Myometrial cell (primary cell): Measurements from ENCODE around the gene SMARCE1. TPM values are rescaled to one million over a fixed set of nuclear protein-coding genes. Genes with fewer than 3 reads are reported as not detected.

Experiments used
- total RNA-seq: library from RNA; depleted of rRNA; stranded (reverse); fragments of >200 nt; gene quantifications from 2 replicates; pipeline ENCODE4 v1.2.3, GENCODE V29; 2015

SMARCE1 gene
- total RNA-seq = 57.9 and 68.8 TPM in 2 replicates

DNA sequence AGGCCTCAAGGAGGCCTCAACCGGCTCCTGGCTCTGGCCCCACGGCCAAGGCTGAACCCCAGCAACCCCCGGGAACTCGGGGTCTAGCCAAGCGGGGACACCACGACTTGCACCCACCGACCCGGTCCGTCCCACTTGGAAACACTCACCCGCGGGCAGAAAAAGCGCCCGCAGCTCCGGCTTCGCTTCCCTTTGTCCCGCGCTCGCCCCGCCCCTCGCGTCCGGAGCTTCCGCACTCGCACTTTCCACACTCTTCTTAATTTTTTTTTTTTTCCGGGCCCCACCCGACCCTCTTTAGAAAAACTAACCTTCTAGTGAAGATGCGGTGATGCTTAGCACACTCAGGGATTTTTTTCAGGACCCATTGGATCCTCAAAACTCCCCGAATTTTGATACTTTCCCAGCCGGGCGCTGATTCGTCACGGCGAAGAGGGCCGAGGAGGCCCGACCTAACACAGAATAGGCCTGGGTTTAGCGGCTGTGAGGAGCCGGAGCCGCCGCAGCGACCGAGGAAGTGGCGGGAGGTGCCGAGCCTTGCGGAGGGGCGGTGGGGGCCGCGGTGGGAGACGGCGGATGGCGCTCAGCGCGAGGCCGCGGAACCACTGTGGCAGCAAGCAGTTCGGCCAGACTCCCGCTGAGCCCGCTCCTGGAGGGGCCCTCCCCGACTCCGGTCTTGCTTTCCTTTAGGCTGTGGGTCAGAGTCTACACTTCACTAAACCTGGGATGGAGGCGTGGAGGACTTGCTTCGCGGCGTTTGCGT lies at the start of gene SMARCE1:
TSS of gene SMARCE1 (minus strand) at position 195 of the 760 bp plus-strand sequence. CDS start 2,016 bp downstream, outside the sequence.

DNA sequence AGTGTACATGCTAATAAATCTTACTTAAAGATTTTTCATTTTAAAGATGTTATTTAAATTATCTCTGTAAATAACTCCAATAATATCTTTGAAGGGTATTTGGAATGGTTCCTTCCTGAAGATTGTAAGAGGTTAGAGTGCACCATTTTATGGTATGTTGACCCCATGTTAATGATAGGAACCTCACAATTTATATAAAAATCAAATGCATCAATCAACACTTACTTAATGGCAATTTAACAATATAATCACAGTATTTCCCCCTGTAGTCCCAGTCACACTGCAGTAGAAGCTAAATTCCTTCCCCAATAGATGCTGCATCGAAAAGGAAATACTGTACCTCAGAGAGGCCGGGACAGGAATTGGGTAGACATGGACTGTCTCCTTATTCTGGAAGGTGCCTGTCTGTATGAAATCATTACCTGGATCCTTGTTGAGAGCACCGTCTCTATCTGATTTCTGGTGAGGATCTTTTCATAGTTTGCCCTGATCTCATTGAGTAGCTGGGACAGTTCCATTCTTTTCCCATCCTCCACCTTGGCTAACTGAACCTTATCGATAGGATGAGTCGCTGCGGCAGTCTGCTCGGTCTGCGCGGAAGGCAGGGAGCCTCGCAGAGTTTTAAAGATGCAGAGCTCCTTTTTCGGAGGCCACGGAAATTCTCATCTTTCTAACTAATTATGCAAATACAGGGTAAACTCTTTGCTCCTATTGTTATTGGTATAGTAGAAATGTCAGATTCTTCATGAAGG lies 17.1 kb upstream of the SMARCE1 start, which contains the start of gene KRT222:
TSS of gene KRT222 (minus strand) at position 596 of the 752 bp plus-strand sequence. CDS start at position 518, 78 bp downstream.

Other genes with a start within 250 kb of the SMARCE1 start
- gene TOP2A, start 229.9 kb downstream of the SMARCE1 start, total RNA-seq = 82.5 and 96.1 TPM in 2 replicates
- 306 and 313 TPM in 2 replicates for gene IGFBP4, start 204.4 kb downstream of the SMARCE1 start, total RNA-seq
- gene TNS4, start 146.2 kb downstream of the SMARCE1 start, total RNA-seq = under 0.01 TPM in 2 replicates
- gene CCR7, start 82.3 kb downstream of the SMARCE1 start, total RNA-seq = not detected in 2 replicates
- not detected in 2 replicates for gene KRT222, start 17.4 kb upstream of the SMARCE1 start, total RNA-seq
- not detected in 2 replicates for gene KRT24, start 55.9 kb upstream of the SMARCE1 start, total RNA-seq
- gene KRT25, start 107.5 kb upstream of the SMARCE1 start, total RNA-seq = not detected in 2 replicates
- gene KRT26, start 124.4 kb upstream of the SMARCE1 start, total RNA-seq = not detected in 2 replicates
- not detected in 2 replicates for gene KRT27, start 134.7 kb upstream of the SMARCE1 start, total RNA-seq
- gene KRT28, start 152.1 kb upstream of the SMARCE1 start, total RNA-seq = not detected in 2 replicates
- 14.4 and 20.9 TPM in 2 replicates for gene KRT10, start 174.8 kb upstream of the SMARCE1 start, total RNA-seq
- gene KRT12, start 219.4 kb upstream of the SMARCE1 start, total RNA-seq = under 0.01 TPM in 1 of 2 replicates, not detected in the other
- not detected in 2 replicates for gene KRT20, start 237.4 kb upstream of the SMARCE1 start, total RNA-seq